Measurements from ENCODE around the gene TMEM204. TPM values are rescaled to one million over a fixed set of nuclear protein-coding genes. Genes with fewer than 3 reads are reported as not detected.
A peak's percentile ranks its signal among the peaks of the same experiment; 100 is the strongest.

TMEM204 gene
- total RNA-seq, 1 experiment from 2014 or later: not detected

DNA sequence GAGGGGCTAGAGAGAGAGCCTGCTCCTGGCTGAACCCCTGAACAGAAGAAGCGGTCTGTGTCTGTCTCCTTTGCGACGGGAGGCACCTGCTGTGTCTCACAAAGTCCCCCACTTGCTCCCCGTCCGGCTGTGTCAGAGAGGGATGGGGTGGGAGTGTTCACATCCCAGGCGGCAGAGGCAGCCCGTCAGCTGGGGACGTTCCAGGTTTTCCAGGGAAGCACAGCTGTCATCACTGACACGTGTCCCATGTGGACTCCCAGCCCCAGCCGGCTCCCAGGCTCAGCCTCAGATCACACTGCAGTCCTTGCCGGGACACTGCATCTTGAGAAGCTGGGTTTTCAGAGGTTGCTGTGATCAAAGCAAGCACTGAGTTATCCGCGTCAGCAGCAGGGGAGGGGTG is 38.8 kb upstream of the TMEM204 start:
- CTCF ChIA-PET: no interaction called here
- DNase-seq (ENCODE audit: low spot score): no peak
- Histone ChIP-seq H3K4me3 (ENCODE audit: low read depth, low read length, poor library complexity, severe bottlenecking) (peak overlapping the region; percentile 88), H3K4me1 (ENCODE audit: insufficient read depth, low read length, poor library complexity, severe bottlenecking) (peaks cover 3% of the 10 kb centered on the region), H3K27ac (ENCODE audit: low read depth, low read length, poor library complexity, severe bottlenecking) (no peak overlapping the region), H3K9me3 (ENCODE audit: low read depth, low read length, poor library complexity, severe bottlenecking) (no peaks in the 10 kb centered on the region), H3K36me3 (ENCODE audit: insufficient read depth, low read length, poor library complexity, severe bottlenecking) (peaks cover 9% of the 10 kb centered on the region), H3K27me3 (replicated peaks; ENCODE audit: insufficient read depth, low read depth, low read length, poor library complexity) (no peaks in the 10 kb centered on the region)
- TF ChIP-seq, protein P1, sequence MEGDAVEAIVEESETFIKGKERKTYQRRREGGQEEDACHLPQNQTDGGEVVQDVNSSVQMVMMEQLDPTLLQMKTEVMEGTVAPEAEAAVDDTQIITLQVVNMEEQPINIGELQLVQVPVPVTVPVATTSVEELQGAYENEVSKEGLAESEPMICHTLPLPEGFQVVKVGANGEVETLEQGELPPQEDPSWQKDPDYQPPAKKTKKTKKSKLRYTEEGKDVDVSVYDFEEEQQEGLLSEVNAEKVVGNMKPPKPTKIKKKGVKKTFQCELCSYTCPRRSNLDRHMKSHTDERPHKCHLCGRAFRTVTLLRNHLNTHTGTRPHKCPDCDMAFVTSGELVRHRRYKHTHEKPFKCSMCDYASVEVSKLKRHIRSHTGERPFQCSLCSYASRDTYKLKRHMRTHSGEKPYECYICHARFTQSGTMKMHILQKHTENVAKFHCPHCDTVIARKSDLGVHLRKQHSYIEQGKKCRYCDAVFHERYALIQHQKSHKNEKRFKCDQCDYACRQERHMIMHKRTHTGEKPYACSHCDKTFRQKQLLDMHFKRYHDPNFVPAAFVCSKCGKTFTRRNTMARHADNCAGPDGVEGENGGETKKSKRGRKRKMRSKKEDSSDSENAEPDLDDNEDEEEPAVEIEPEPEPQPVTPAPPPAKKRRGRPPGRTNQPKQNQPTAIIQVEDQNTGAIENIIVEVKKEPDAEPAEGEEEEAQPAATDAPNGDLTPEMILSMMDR (conservative IDR thresholded peaks at IDR 0.05; ENCODE audit: low read depth, low read length): no peak
- TF ChIP-seq EZH2 (IDR thresholded peaks at IDR 0.05; ENCODE audit: borderline replicate concordance, low read depth, low read length, poor library complexity, severe bottlenecking): no peak
- BruUV-seq (replicated peaks): no TSS peak
- POLR2A ChIA-PET (ENCODE audit: low non-redundant PET): interaction anchor here (0.7 kb wide), 1 partner anchor 16 kb away, joined by 3 read pairs; no protein-coding TSS in a partner anchor
- intact Hi-C loops (cut with micrococcal nuclease; ENCODE audit: unreplicated experiment): no loop called here

DNA sequence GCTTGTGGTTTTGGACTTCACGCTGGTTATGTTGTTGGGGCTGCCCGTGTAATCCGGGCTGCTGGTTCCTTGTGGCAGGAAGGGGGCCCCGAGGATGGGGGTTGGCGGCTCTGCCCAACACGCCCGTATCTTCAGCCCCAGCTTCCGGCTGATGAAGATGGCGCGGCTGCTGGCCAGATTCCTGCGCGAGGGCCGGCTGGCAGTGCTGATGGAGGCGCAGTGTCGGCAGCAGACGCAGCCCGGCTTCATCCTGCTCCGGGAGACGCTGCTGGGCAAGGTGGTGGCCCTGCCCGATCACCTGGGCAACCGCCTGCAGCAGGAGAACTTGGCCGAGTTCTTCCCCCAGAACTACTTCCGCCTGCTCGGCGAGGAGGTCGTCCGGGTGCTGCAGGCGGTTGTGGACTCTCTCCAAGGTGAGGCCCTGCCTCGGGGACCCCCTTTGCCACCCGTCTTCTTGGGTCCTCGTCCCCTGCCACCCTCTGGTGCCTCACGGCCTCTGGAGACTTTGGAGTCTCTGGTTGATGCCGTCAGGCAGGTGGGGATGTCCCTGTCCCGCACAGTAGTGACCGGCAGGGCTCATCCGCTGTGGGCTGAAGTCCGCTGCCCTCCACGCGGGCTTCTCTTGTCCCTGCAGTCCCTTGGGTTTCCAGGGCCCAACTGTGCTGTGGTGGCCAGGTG is 38.1 kb upstream of the TMEM204 start:
- peaks cover 14% of the 10 kb centered on the region for H3K36me3 ChIP-seq (ENCODE audit: insufficient read depth, low read length, poor library complexity, severe bottlenecking)
- ChIA-PET POLR2A (ENCODE audit: low non-redundant PET) (no interaction called here), CTCF (no interaction called here)
- TF ChIP-seq, protein P1 (conservative IDR thresholded peaks at IDR 0.05; ENCODE audit: low read depth, low read length): no peak
- no peak for TF ChIP-seq EZH2 (IDR thresholded peaks at IDR 0.05; ENCODE audit: borderline replicate concordance, low read depth, low read length, poor library complexity, severe bottlenecking)
- BruUV-seq (replicated peaks): no TSS peak
- DNase-seq (ENCODE audit: low spot score): no peak
- intact Hi-C loops (cut with micrococcal nuclease; ENCODE audit: unreplicated experiment): no loop called here
- H3K4me1 ChIP-seq (ENCODE audit: insufficient read depth, low read length, poor library complexity, severe bottlenecking): peaks cover 3% of the 10 kb centered on the region
- H3K9me3 ChIP-seq (ENCODE audit: low read depth, low read length, poor library complexity, severe bottlenecking): no peaks in the 10 kb centered on the region
- H3K27me3 ChIP-seq (replicated peaks; ENCODE audit: insufficient read depth, low read depth, low read length, poor library complexity): no peaks in the 10 kb centered on the region
- no peak overlapping the region for H3K27ac ChIP-seq (ENCODE audit: low read depth, low read length, poor library complexity, severe bottlenecking)
- no peak overlapping the region for H3K4me3 ChIP-seq (ENCODE audit: low read depth, low read length, poor library complexity, severe bottlenecking)

DNA sequence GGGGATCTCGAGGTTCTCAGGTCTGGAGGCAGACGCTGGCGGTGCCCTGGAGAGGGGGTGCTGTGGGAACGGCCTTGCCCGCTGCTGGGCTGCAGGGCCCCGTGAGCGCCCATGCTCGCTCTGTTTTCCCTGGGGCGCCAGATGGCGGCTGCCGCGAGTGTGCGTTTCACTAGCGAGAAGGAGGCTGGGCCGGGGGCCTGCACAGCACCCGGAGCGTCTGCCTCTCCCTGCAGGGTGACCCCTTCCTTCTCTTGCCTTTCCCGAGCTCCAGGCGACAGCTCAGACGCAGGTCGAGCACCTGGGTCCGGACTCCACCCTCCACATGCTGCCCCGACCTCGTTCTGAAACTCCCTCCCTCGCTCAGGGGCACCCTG is 37.6 kb upstream of the TMEM204 start:
- ChIA-PET POLR2A (ENCODE audit: low non-redundant PET) (no interaction called here), CTCF (no interaction called here)
- no peak overlapping the region for H3K4me3 ChIP-seq (ENCODE audit: low read depth, low read length, poor library complexity, severe bottlenecking)
- no TSS peak for BruUV-seq (replicated peaks)
- no peak for DNase-seq (ENCODE audit: low spot score)
- TF ChIP-seq, protein P1 (conservative IDR thresholded peaks at IDR 0.05; ENCODE audit: low read depth, low read length): no peak
- H3K27ac ChIP-seq (ENCODE audit: low read depth, low read length, poor library complexity, severe bottlenecking): no peak overlapping the region
- intact Hi-C loops (cut with micrococcal nuclease; ENCODE audit: unreplicated experiment): no loop called here
- H3K27me3 ChIP-seq (replicated peaks; ENCODE audit: insufficient read depth, low read depth, low read length, poor library complexity): no peaks in the 10 kb centered on the region
- peaks cover 3% of the 10 kb centered on the region for H3K4me1 ChIP-seq (ENCODE audit: insufficient read depth, low read length, poor library complexity, severe bottlenecking)
- H3K36me3 ChIP-seq (ENCODE audit: insufficient read depth, low read length, poor library complexity, severe bottlenecking): peaks cover 14% of the 10 kb centered on the region
- no peaks in the 10 kb centered on the region for H3K9me3 ChIP-seq (ENCODE audit: low read depth, low read length, poor library complexity, severe bottlenecking)
